ENCODE results near the gene RYR3. TPM values are rescaled to one million over a fixed set of nuclear protein-coding genes. Genes with fewer than 3 reads are reported as not detected.
A peak's percentile ranks its signal among the peaks of the same experiment; 100 is the strongest.

Gene RYR3
- total and polyA plus RNA-seq, 2 donors (not counting 1 experiment from before 2014, with no cell fraction given), result 0.17 TPM; not detected in 1

- Histone ChIP-seq H2AFZ (ENCODE audit: low read length) (no peak overlapping the region), H3K4me1 (ENCODE audit: control insufficient read depth, extremely low read depth, insufficient read depth, low read length) (no peaks in the 10 kb centered on the region), H3K4me2 (ENCODE audit: extremely low read depth, insufficient read depth, low read length) (no peak overlapping the region), H3K27ac (ENCODE audit: insufficient read depth, low read length) (no peak overlapping the region), H3K36me3 (ENCODE audit: control insufficient read depth, insufficient read depth, low read length) (no peaks in the 10 kb centered on the region), H4K20me1 (ENCODE audit: control insufficient read depth, extremely low read depth, insufficient read depth, low read length) (no peaks in the 10 kb centered on the region), H3K4me3 (replicated peaks in 1 of 4; ENCODE audit: control extremely low read depth in 1 of 4, insufficient read depth in 1 of 4, low read depth in 3 of 4, low read length in 4 of 4) (no peak overlapping the region), H3K27me3 (ENCODE audit: control insufficient read depth, insufficient read depth, low read length) (peaks cover 17% of the 10 kb centered on the region), H3K9me3 (ENCODE audit: control insufficient read depth, insufficient read depth, low read depth, low read length) (no peaks in the 10 kb centered on the region), H3K9ac (ENCODE audit: insufficient read depth, low read length) (no peak overlapping the region), H3K79me2 (ENCODE audit: control insufficient read depth, insufficient read depth, low read length) (no peaks in the 10 kb centered on the region)
- DNase-seq (ENCODE audit: low read depth in 2 of 2), result no peak
- TF ChIP-seq CTCF (conservative IDR thresholded peaks at IDR 0.05 in 1 of 2, IDR thresholded peaks at IDR 0.05 in 1 of 2; ENCODE audit: low read depth in 1 of 2, low read length in 2 of 2) (no peak), EZH2 (IDR thresholded peaks at IDR 0.05; ENCODE audit: low read length, missing control alignments) (peak; percentile 53)
These were observed 675 bp downstream of the RYR3 start for GRCh38 chr15:33311312-33311971.

GRCh38 chr15:33313491-33313890 is 2.7 kb downstream of the RYR3 start:
- no peak overlapping the region for H2AFZ ChIP-seq (ENCODE audit: low read length)
- no peaks in the 10 kb centered on the region for H4K20me1 ChIP-seq (ENCODE audit: control insufficient read depth, extremely low read depth, insufficient read depth, low read length)
- H3K4me1 ChIP-seq (ENCODE audit: control insufficient read depth, extremely low read depth, insufficient read depth, low read length), result no peaks in the 10 kb centered on the region
- H3K79me2 ChIP-seq (ENCODE audit: control insufficient read depth, insufficient read depth, low read length), result no peaks in the 10 kb centered on the region
- H3K4me2 ChIP-seq (ENCODE audit: extremely low read depth, insufficient read depth, low read length), result no peak overlapping the region
- H3K27ac ChIP-seq (ENCODE audit: insufficient read depth, low read length), result no peak overlapping the region
- H3K27me3 ChIP-seq (ENCODE audit: control insufficient read depth, insufficient read depth, low read length), result peaks cover 17% of the 10 kb centered on the region
- no peaks in the 10 kb centered on the region for H3K9me3 ChIP-seq (ENCODE audit: control insufficient read depth, insufficient read depth, low read depth, low read length)
- DNase-seq (ENCODE audit: low read depth in 2 of 2), result no peak
- no peak overlapping the region for H3K9ac ChIP-seq (ENCODE audit: insufficient read depth, low read length)
- no peaks in the 10 kb centered on the region for H3K36me3 ChIP-seq (ENCODE audit: control insufficient read depth, insufficient read depth, low read length)
- H3K4me3 ChIP-seq (replicated peaks in 1 of 4; ENCODE audit: control extremely low read depth in 1 of 4, insufficient read depth in 1 of 4, low read depth in 3 of 4, low read length in 4 of 4), result no peak overlapping the region
- no peak for TF ChIP-seq EZH2 (IDR thresholded peaks at IDR 0.05; ENCODE audit: low read length, missing control alignments)
- TF ChIP-seq CTCF (conservative IDR thresholded peaks at IDR 0.05 in 1 of 2, IDR thresholded peaks at IDR 0.05 in 1 of 2; ENCODE audit: low read depth in 1 of 2, low read length in 2 of 2), result no peak

- Histone ChIP-seq H3K4me2 (ENCODE audit: extremely low read depth, insufficient read depth, low read length) (no peak overlapping the region), H3K36me3 (ENCODE audit: control insufficient read depth, insufficient read depth, low read length) (no peaks in the 10 kb centered on the region), H3K4me1 (ENCODE audit: control insufficient read depth, extremely low read depth, insufficient read depth, low read length) (no peaks in the 10 kb centered on the region), H3K27ac (ENCODE audit: insufficient read depth, low read length) (no peak overlapping the region), H4K20me1 (ENCODE audit: control insufficient read depth, extremely low read depth, insufficient read depth, low read length) (no peaks in the 10 kb centered on the region), H3K4me3 (replicated peaks in 1 of 4; ENCODE audit: control extremely low read depth in 1 of 4, insufficient read depth in 1 of 4, low read depth in 3 of 4, low read length in 4 of 4) (no peak overlapping the region), H2AFZ (ENCODE audit: low read length) (no peak overlapping the region), H3K27me3 (ENCODE audit: control insufficient read depth, insufficient read depth, low read length) (peaks cover 17% of the 10 kb centered on the region), H3K9me3 (ENCODE audit: control insufficient read depth, insufficient read depth, low read depth, low read length) (no peaks in the 10 kb centered on the region), H3K79me2 (ENCODE audit: control insufficient read depth, insufficient read depth, low read length) (no peaks in the 10 kb centered on the region), H3K9ac (ENCODE audit: insufficient read depth, low read length) (no peak overlapping the region)
- TF ChIP-seq CTCF (conservative IDR thresholded peaks at IDR 0.05 in 1 of 2, IDR thresholded peaks at IDR 0.05 in 1 of 2; ENCODE audit: low read depth in 1 of 2, low read length in 2 of 2) (no peak), EZH2 (IDR thresholded peaks at IDR 0.05; ENCODE audit: low read length, missing control alignments) (no peak)
- DNase-seq (ENCODE audit: low read depth in 2 of 2), result no peak
These were observed 3.3 kb downstream of the RYR3 start for GRCh38 chr15:33314069-33314468.
